Liver (tissue), 9 donors: ENCODE measurements around the gene AP5Z1. TPM values are rescaled to one million over a fixed set of nuclear protein-coding genes. Genes with fewer than 3 reads are reported as not detected.

Experiments used
- DNase-seq: peaks from one replicate; pipeline ENCODE4 v3.0.0-alpha.2; 2017; ENCODE audit warnings: low spot score
- H3K27ac ChIP-seq, 2 donors: one replicate each; pipeline ENCODE4 v1.7.0; 2013; ENCODE audit warnings: inconsistent platforms in 2 of 2, low read length in 2 of 2, control low read depth in 1 of 2, low read depth in 1 of 2, mild to moderate bottlenecking in 1 of 2
- H3K27me3 ChIP-seq, 4 donors: one replicate each; pipeline versions ENCODE4 v1.6.1 to v1.7.0; 2013; ENCODE audit warnings: low read length in 3 of 4, inconsistent platforms in 1 of 4, mild to moderate bottlenecking in 1 of 4, moderate library complexity in 1 of 4; ENCODE audit not compliant: control insufficient read depth in 4 of 4, insufficient read depth in 4 of 4
- H3K36me3 ChIP-seq, 4 donors: one replicate each; pipeline versions ENCODE4 v1.6.1 to v1.7.0; 2013; ENCODE audit warnings: low read length in 3 of 4, mild to moderate bottlenecking in 3 of 4, low read depth in 1 of 4, moderate library complexity in 1 of 4; ENCODE audit not compliant: control insufficient read depth in 4 of 4, insufficient read depth in 3 of 4
- H3K4me1 ChIP-seq, 4 donors: one replicate each; pipeline versions ENCODE4 v1.6.1 to v1.7.0; 2013; ENCODE audit warnings: low read length in 3 of 4, mild to moderate bottlenecking in 3 of 4, moderate library complexity in 1 of 4; ENCODE audit not compliant: control insufficient read depth in 4 of 4, insufficient read depth in 4 of 4
- H3K4me3 ChIP-seq, 3 donors: one replicate each; pipeline versions ENCODE4 v1.6.1 to v1.7.0; 2013; ENCODE audit warnings: low read length in 3 of 3, control low read depth in 1 of 3, low read depth in 1 of 3, mild to moderate bottlenecking in 1 of 3
- H3K9ac ChIP-seq, 2 donors: one replicate each; pipeline ENCODE4 v1.7.0; 2013; ENCODE audit warnings: low read length in 2 of 2, mild to moderate bottlenecking in 2 of 2, moderate library complexity in 2 of 2, control low read depth in 1 of 2, low read depth in 1 of 2
- H3K9me3 ChIP-seq, 4 donors: one replicate each; pipeline versions ENCODE4 v1.6.1 to v1.7.0; 2013; ENCODE audit warnings: low read length in 3 of 4; ENCODE audit not compliant: control insufficient read depth in 4 of 4
- EGR1 ChIP-seq, 2 donors: IDR thresholded peaks; 2 replicates each; pipeline ENCODE4 v1.6.1; 2016 to 2018; ENCODE audit warnings: antibody characterized with exemption in 2 of 2, low read depth in 2 of 2
- FOXA1 ChIP-seq: IDR thresholded peaks from 2 replicates; pipeline ENCODE4 v1.6.1; 2016; ENCODE audit warnings: antibody characterized with exemption
- FOXA2 ChIP-seq: IDR thresholded peaks from 2 replicates; pipeline ENCODE4 v1.6.1; 2016; ENCODE audit warnings: antibody characterized with exemption
- GABPA ChIP-seq, 2 donors: IDR thresholded peaks in 1 of 2; conservative IDR thresholded peaks in 1 of 2; 2 replicates each; pipeline ENCODE4 v1.6.1; 2016; ENCODE audit warnings: antibody characterized with exemption in 2 of 2, mild to moderate bottlenecking in 1 of 2, moderate library complexity in 1 of 2
- HNF4G ChIP-seq: IDR thresholded peaks from 2 replicates; pipeline ENCODE4 v1.6.1; 2016; ENCODE audit warnings: antibody characterized with exemption
- JUND ChIP-seq, 2 donors: IDR thresholded peaks; 2 replicates each; pipeline ENCODE4 v1.6.1; 2016; ENCODE audit warnings: antibody characterized with exemption in 2 of 2
- NR2F2 ChIP-seq: IDR thresholded peaks from 2 replicates; pipeline ENCODE4 v1.6.1; 2016; ENCODE audit warnings: antibody characterized with exemption
- RAD21 ChIP-seq, 2 donors: IDR thresholded peaks; 2 replicates each; pipeline ENCODE4 v1.6.1; 2016; ENCODE audit warnings: antibody characterized with exemption in 2 of 2, mild to moderate bottlenecking in 2 of 2
- RXRA ChIP-seq, 2 donors: IDR thresholded peaks; 2 replicates each; pipeline ENCODE4 v1.6.1; 2017 to 2018; ENCODE audit warnings: antibody characterized with exemption in 2 of 2, mild to moderate bottlenecking in 1 of 2
- SP1 ChIP-seq: IDR thresholded peaks from 2 replicates; pipeline ENCODE4 v1.6.1; 2018; ENCODE audit warnings: antibody characterized with exemption, mild to moderate bottlenecking
- TAF1 ChIP-seq: conservative IDR thresholded peaks from 2 replicates; pipeline ENCODE4 v1.6.1; 2016; ENCODE audit warnings: antibody characterized with exemption, mild to moderate bottlenecking
- YY1 ChIP-seq: IDR thresholded peaks from 2 replicates; pipeline ENCODE4 v1.6.1; 2016; ENCODE audit warnings: antibody characterized with exemption, mild to moderate bottlenecking
- WGBS: extraction: QIAGEN DNeasy Blood & Tissue Kit; methylation state at CpG from one replicate; pipeline ENCODE4 v1.1.7; 2013; 5-methylcytosine and 5-hydroxymethylcytosine counted together
- polyA plus RNA-seq, 2 donors: library from polyadenylated mRNA; stranded (reverse) in 1 of 2; unstranded in 1 of 2; fragments of 200-250 nt in 1 of 2; fragments of >200 nt in 1 of 2; fragmentation: Nextera tagmentation in 1 of 2; extraction: Ambion mirVana in 1 of 2; gene quantifications; one replicate each; pipeline versions ENCODE4 v1.2.1 to v1.2.3, GENCODE V29; 2013 to 2015
- total RNA-seq, 2 donors: library from RNA; depleted of rRNA; stranded (reverse); fragments of >200 nt; gene quantifications; one replicate each; pipeline ENCODE4 v1.2.3, GENCODE V29; 2014
- TF ChIP-seq, protein P1 (sequence below): IDR thresholded peaks from 2 replicates; pipeline ENCODE4 v1.6.1; 2016; ENCODE audit warnings: antibody characterized with exemption
- TF ChIP-seq, protein P2 (sequence below): IDR thresholded peaks from 2 replicates; pipeline ENCODE4 v1.6.1; 2016; ENCODE audit warnings: antibody characterized with exemption
- TF ChIP-seq, protein P3 (sequence below): IDR thresholded peaks from 2 replicates; pipeline ENCODE4 v1.6.1; 2016; ENCODE audit warnings: antibody characterized with exemption, mild to moderate bottlenecking
- TF ChIP-seq, protein P4 (sequence below): fragments of 150-350 bp; IDR thresholded peaks from 2 replicates; pipeline ENCODE4 v1.5.1; 2017; ENCODE audit warnings: improper control_type of control experiment, low read depth, low read length; ENCODE audit not compliant: missing input control
- donor health status: healthy.
- donor health status: healthy.
- donor health status: healthy.
- donor health status: healthy.
- donor health status: healthy.

Gene AP5Z1
- total and polyA plus RNA-seq, 4 donors, result 10.2 to 16.0 (median 14.2) TPM

DNA sequence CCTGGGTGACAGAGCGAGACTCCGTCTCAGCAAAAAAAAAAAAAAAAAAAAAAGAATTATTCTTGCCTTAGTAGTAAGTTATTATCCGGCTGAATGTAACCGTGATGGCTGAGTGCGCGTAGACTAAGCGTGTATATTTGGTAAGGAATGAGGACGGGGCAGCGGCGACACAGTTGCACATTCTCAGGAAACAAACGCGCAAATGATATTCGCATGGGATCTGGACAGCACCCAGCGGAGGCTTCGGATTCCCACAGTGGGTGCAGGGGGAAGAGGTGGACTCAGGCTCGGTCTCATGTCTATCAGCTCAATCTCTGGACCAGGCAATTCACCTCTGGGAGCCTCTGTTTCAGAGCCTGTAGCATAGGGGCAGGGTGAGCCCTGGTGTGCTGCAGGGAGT, 57.3 kb downstream of the AP5Z1 start:
- DNase-seq, result no peak
- H3K27ac ChIP-seq, result no peak overlapping the region
- no peaks in the 10 kb centered on the region for H3K9me3 ChIP-seq
- H3K4me3 ChIP-seq, result no peak overlapping the region
- H3K36me3 ChIP-seq, result no peaks in the 10 kb centered on the region
- no peaks in the 10 kb centered on the region for H3K4me1 ChIP-seq
- no peak overlapping the region for H3K9ac ChIP-seq
- WGBS, result 95% methylated on average over 16 of the region's 16 CpGs
- H3K27me3 ChIP-seq, result no peaks in the 10 kb centered on the region
- TF ChIP-seq JUND (IDR thresholded peaks at IDR 0.05) (no peak), EGR1 (IDR thresholded peaks at IDR 0.05; ENCODE audit: low read depth in 2 of 2) (no peak), RXRA (IDR thresholded peaks at IDR 0.05) (no peak), NR2F2 (no peak), SP1 (no peak), FOXA2 (no peak), FOXA1 (no peak), YY1 (no peak), HNF4G (no peak), TAF1 (no peak), GABPA (IDR thresholded peaks at IDR 0.05 in 1 of 2, conservative IDR thresholded peaks at IDR 0.05 in 1 of 2) (no peak)
- TF ChIP-seq, protein P1, sequence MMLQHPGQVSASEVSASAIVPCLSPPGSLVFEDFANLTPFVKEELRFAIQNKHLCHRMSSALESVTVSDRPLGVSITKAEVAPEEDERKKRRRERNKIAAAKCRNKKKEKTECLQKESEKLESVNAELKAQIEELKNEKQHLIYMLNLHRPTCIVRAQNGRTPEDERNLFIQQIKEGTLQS, result no peak
- TF ChIP-seq, protein P2, sequence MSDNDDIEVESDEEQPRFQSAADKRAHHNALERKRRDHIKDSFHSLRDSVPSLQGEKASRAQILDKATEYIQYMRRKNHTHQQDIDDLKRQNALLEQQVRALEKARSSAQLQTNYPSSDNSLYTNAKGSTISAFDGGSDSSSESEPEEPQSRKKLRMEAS, result no peak
- TF ChIP-seq, protein P3, sequence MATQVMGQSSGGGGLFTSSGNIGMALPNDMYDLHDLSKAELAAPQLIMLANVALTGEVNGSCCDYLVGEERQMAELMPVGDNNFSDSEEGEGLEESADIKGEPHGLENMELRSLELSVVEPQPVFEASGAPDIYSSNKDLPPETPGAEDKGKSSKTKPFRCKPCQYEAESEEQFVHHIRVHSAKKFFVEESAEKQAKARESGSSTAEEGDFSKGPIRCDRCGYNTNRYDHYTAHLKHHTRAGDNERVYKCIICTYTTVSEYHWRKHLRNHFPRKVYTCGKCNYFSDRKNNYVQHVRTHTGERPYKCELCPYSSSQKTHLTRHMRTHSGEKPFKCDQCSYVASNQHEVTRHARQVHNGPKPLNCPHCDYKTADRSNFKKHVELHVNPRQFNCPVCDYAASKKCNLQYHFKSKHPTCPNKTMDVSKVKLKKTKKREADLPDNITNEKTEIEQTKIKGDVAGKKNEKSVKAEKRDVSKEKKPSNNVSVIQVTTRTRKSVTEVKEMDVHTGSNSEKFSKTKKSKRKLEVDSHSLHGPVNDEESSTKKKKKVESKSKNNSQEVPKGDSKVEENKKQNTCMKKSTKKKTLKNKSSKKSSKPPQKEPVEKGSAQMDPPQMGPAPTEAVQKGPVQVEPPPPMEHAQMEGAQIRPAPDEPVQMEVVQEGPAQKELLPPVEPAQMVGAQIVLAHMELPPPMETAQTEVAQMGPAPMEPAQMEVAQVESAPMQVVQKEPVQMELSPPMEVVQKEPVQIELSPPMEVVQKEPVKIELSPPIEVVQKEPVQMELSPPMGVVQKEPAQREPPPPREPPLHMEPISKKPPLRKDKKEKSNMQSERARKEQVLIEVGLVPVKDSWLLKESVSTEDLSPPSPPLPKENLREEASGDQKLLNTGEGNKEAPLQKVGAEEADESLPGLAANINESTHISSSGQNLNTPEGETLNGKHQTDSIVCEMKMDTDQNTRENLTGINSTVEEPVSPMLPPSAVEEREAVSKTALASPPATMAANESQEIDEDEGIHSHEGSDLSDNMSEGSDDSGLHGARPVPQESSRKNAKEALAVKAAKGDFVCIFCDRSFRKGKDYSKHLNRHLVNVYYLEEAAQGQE, result no peak

DNA sequence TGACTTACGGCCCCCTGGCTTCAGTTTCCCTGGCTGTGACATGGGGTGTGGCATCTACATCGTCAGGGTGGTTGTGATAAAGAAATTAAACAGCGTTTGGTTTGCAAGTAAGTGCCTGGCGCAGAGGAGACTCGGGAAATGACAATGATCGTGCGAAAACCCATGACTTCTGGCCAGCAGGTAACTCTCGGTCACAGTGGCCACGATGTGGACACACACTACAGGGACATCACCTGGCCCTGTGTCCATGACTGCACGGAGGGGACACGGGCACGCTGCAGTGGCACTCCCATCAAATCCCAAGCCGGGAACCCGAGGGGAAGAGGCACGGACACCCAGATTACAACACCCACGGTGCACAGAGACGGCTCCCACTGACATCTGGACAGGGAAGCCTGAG, 57.8 kb downstream of the AP5Z1 start:
- Histone ChIP-seq H3K4me3 (no peak overlapping the region), H3K4me1 (no peaks in the 10 kb centered on the region), H3K9me3 (no peaks in the 10 kb centered on the region), H3K27me3 (no peaks in the 10 kb centered on the region), H3K27ac (no peak overlapping the region), H3K36me3 (no peaks in the 10 kb centered on the region), H3K9ac (no peak overlapping the region)
- DNase-seq, result no peak
- 86% methylated on average over 17 of the region's 17 CpGs for WGBS
- no peak for TF ChIP-seq FOXA1
- TF ChIP-seq RAD21 (IDR thresholded peaks at IDR 0.05), result no peak
- TF ChIP-seq GABPA (IDR thresholded peaks at IDR 0.05 in 1 of 2, conservative IDR thresholded peaks at IDR 0.05 in 1 of 2), result no peak
- TF ChIP-seq, protein P4, sequence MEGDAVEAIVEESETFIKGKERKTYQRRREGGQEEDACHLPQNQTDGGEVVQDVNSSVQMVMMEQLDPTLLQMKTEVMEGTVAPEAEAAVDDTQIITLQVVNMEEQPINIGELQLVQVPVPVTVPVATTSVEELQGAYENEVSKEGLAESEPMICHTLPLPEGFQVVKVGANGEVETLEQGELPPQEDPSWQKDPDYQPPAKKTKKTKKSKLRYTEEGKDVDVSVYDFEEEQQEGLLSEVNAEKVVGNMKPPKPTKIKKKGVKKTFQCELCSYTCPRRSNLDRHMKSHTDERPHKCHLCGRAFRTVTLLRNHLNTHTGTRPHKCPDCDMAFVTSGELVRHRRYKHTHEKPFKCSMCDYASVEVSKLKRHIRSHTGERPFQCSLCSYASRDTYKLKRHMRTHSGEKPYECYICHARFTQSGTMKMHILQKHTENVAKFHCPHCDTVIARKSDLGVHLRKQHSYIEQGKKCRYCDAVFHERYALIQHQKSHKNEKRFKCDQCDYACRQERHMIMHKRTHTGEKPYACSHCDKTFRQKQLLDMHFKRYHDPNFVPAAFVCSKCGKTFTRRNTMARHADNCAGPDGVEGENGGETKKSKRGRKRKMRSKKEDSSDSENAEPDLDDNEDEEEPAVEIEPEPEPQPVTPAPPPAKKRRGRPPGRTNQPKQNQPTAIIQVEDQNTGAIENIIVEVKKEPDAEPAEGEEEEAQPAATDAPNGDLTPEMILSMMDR, result no peak
- TF ChIP-seq, protein P1, result no peak
